ENCODE measurements around the gene SKIC8. TPM values are rescaled to one million over a fixed set of nuclear protein-coding genes. Genes with fewer than 3 reads are reported as not detected.
A peak's percentile ranks its signal among the peaks of the same experiment; 100 is the strongest.

The SKIC8 gene
- total and polyA plus RNA-seq, 9 donors: 50.2 to 65.0 (median 54.9) TPM

GRCh38 chr15:78301828-78302227 lies 2.4 kb upstream of the SKIC8 start:
- no peaks in the 10 kb centered on the region for H3K36me3 ChIP-seq (ENCODE audit: control insufficient read depth, insufficient read depth, low read length)
- peaks cover 9% of the 10 kb centered on the region for H3K4me1 ChIP-seq (ENCODE audit: control insufficient read depth, insufficient read depth, low read length)
- peaks cover 32% of the 10 kb centered on the region for H3K27me3 ChIP-seq (ENCODE audit: control insufficient read depth, insufficient read depth, low read length)
- no peak overlapping the region for H3K4me3 ChIP-seq (ENCODE audit: low read length)
- no peak for DNase-seq
- WGBS (ENCODE audit: insufficient coverage): no CpG with 5 or more reads among the region's 3 CpGs
- H3K27ac ChIP-seq (ENCODE audit: low read length): no peak overlapping the region
- H3K9me3 ChIP-seq (replicated peaks; ENCODE audit: control insufficient read depth, low read depth, low read length): no peaks in the 10 kb centered on the region

GRCh38 chr15:78301326-78301725 lies 1.9 kb upstream of the SKIC8 start:
- Histone ChIP-seq H3K27ac (ENCODE audit: low read length) (no peak overlapping the region), H3K27me3 (ENCODE audit: control insufficient read depth, insufficient read depth, low read length) (peaks cover 29% of the 10 kb centered on the region), H3K4me1 (ENCODE audit: control insufficient read depth, insufficient read depth, low read length) (peaks cover 6% of the 10 kb centered on the region), H3K9me3 (replicated peaks; ENCODE audit: control insufficient read depth, low read depth, low read length) (no peaks in the 10 kb centered on the region), H3K36me3 (ENCODE audit: control insufficient read depth, insufficient read depth, low read length) (no peaks in the 10 kb centered on the region), H3K4me3 (ENCODE audit: low read length) (no peak overlapping the region)
- DNase-seq: no peak

- H3K4me1 ChIP-seq (ENCODE audit: control insufficient read depth, insufficient read depth, low read length): no peaks in the 10 kb centered on the region
- peaks cover 50% of the 10 kb centered on the region for H3K36me3 ChIP-seq (ENCODE audit: control insufficient read depth, insufficient read depth, low read length)
- no peaks in the 10 kb centered on the region for H3K27me3 ChIP-seq (ENCODE audit: control insufficient read depth, insufficient read depth, low read length)
- H3K9me3 ChIP-seq (replicated peaks; ENCODE audit: control insufficient read depth, low read depth, low read length): no peaks in the 10 kb centered on the region
- no peak overlapping the region for H3K27ac ChIP-seq (ENCODE audit: low read length)
- 80% methylated on average over 1 of the region's 1 CpG for WGBS (ENCODE audit: insufficient coverage)
- no peak overlapping the region for H3K4me3 ChIP-seq (ENCODE audit: low read length)
- DNase-seq: no peak
Observed at GRCh38 chr15:78292219-78292618, 7.2 kb downstream of the SKIC8 start.

GRCh38 chr15:78291698-78292097 lies 7.7 kb downstream of the SKIC8 start:
- H3K36me3 ChIP-seq (ENCODE audit: control insufficient read depth, insufficient read depth, low read length): peaks cover 50% of the 10 kb centered on the region
- DNase-seq: no peak
- H3K27me3 ChIP-seq (ENCODE audit: control insufficient read depth, insufficient read depth, low read length): no peaks in the 10 kb centered on the region
- H3K27ac ChIP-seq (ENCODE audit: low read length): no peak overlapping the region
- no peaks in the 10 kb centered on the region for H3K4me1 ChIP-seq (ENCODE audit: control insufficient read depth, insufficient read depth, low read length)
- WGBS (ENCODE audit: insufficient coverage): no CpG with 5 or more reads among the region's 2 CpGs
- H3K9me3 ChIP-seq (replicated peaks; ENCODE audit: control insufficient read depth, low read depth, low read length): no peaks in the 10 kb centered on the region
- no peak overlapping the region for H3K4me3 ChIP-seq (ENCODE audit: low read length)

GRCh38 chr15:78291052-78291451 lies 8.4 kb downstream of the SKIC8 start:
- no peaks in the 10 kb centered on the region for H3K4me1 ChIP-seq (ENCODE audit: control insufficient read depth, insufficient read depth, low read length)
- no peak overlapping the region for H3K27ac ChIP-seq (ENCODE audit: low read length)
- WGBS (ENCODE audit: insufficient coverage): no CpG with 5 or more reads among the region's 2 CpGs
- no peaks in the 10 kb centered on the region for H3K9me3 ChIP-seq (replicated peaks; ENCODE audit: control insufficient read depth, low read depth, low read length)
- no peaks in the 10 kb centered on the region for H3K27me3 ChIP-seq (ENCODE audit: control insufficient read depth, insufficient read depth, low read length)
- H3K4me3 ChIP-seq (ENCODE audit: low read length): no peak overlapping the region
- peaks cover 55% of the 10 kb centered on the region for H3K36me3 ChIP-seq (ENCODE audit: control insufficient read depth, insufficient read depth, low read length)
- DNase-seq: no peak

- WGBS (ENCODE audit: insufficient coverage): no CpG with 5 or more reads among the region's 3 CpGs
- Histone ChIP-seq H3K27me3 (ENCODE audit: control insufficient read depth, insufficient read depth, low read length) (no peaks in the 10 kb centered on the region), H3K9me3 (replicated peaks; ENCODE audit: control insufficient read depth, low read depth, low read length) (no peaks in the 10 kb centered on the region), H3K4me3 (ENCODE audit: low read length) (no peak overlapping the region), H3K36me3 (ENCODE audit: control insufficient read depth, insufficient read depth, low read length) (peaks cover 55% of the 10 kb centered on the region), H3K4me1 (ENCODE audit: control insufficient read depth, insufficient read depth, low read length) (no peaks in the 10 kb centered on the region), H3K27ac (ENCODE audit: low read length) (no peak overlapping the region)
- DNase-seq: no peak
Observed at GRCh38 chr15:78290222-78290621, 9.2 kb downstream of the SKIC8 start.

GRCh38 chr15:78284758-78285157 lies 14.7 kb downstream of the SKIC8 start:
- no peaks in the 10 kb centered on the region for H3K9me3 ChIP-seq (replicated peaks; ENCODE audit: control insufficient read depth, low read depth, low read length)
- no peaks in the 10 kb centered on the region for H3K27me3 ChIP-seq (ENCODE audit: control insufficient read depth, insufficient read depth, low read length)
- WGBS (ENCODE audit: insufficient coverage): 64% methylated on average over 4 of the region's 4 CpGs
- no peak overlapping the region for H3K27ac ChIP-seq (ENCODE audit: low read length)
- no peak for DNase-seq
- no peak overlapping the region for H3K4me3 ChIP-seq (ENCODE audit: low read length)
- peaks cover 2% of the 10 kb centered on the region for H3K4me1 ChIP-seq (ENCODE audit: control insufficient read depth, insufficient read depth, low read length)
- H3K36me3 ChIP-seq (ENCODE audit: control insufficient read depth, insufficient read depth, low read length): peaks cover 74% of the 10 kb centered on the region

GRCh38 chr15:78282324-78282723 lies 17.1 kb downstream of the SKIC8 start:
- Histone ChIP-seq H3K27ac (ENCODE audit: low read length) (no peak overlapping the region), H3K4me1 (ENCODE audit: control insufficient read depth, insufficient read depth, low read length) (peaks cover 4% of the 10 kb centered on the region), H3K27me3 (ENCODE audit: control insufficient read depth, insufficient read depth, low read length) (no peaks in the 10 kb centered on the region), H3K36me3 (ENCODE audit: control insufficient read depth, insufficient read depth, low read length) (peaks cover 71% of the 10 kb centered on the region), H3K4me3 (ENCODE audit: low read length) (no peak overlapping the region), H3K9me3 (replicated peaks; ENCODE audit: control insufficient read depth, low read depth, low read length) (no peaks in the 10 kb centered on the region)
- WGBS (ENCODE audit: insufficient coverage): 94% methylated on average over 1 of the region's 2 CpGs
- no peak for DNase-seq

- Histone ChIP-seq H3K9me3 (replicated peaks; ENCODE audit: control insufficient read depth, low read depth, low read length) (no peaks in the 10 kb centered on the region), H3K36me3 (ENCODE audit: control insufficient read depth, insufficient read depth, low read length) (peaks cover 68% of the 10 kb centered on the region), H3K27me3 (ENCODE audit: control insufficient read depth, insufficient read depth, low read length) (no peaks in the 10 kb centered on the region), H3K4me1 (ENCODE audit: control insufficient read depth, insufficient read depth, low read length) (peaks cover 10% of the 10 kb centered on the region), H3K27ac (ENCODE audit: low read length) (no peak overlapping the region), H3K4me3 (ENCODE audit: low read length) (no peak overlapping the region)
- no peak for DNase-seq
- 90% methylated on average over 12 of the region's 13 CpGs for WGBS (ENCODE audit: insufficient coverage)
Observed at GRCh38 chr15:78280319-78281072, 18.9 kb downstream of the SKIC8 start.

GRCh38 chr15:78276064-78276943 lies 23.1 kb downstream of the SKIC8 start:
- Histone ChIP-seq H3K27me3 (ENCODE audit: control insufficient read depth, insufficient read depth, low read length) (no peaks in the 10 kb centered on the region), H3K4me3 (ENCODE audit: low read length) (no peak overlapping the region), H3K9me3 (replicated peaks; ENCODE audit: control insufficient read depth, low read depth, low read length) (no peaks in the 10 kb centered on the region), H3K4me1 (ENCODE audit: control insufficient read depth, insufficient read depth, low read length) (peaks cover 8% of the 10 kb centered on the region), H3K27ac (ENCODE audit: low read length) (peak overlapping the region; percentile 85), H3K36me3 (ENCODE audit: control insufficient read depth, insufficient read depth, low read length) (peaks cover 55% of the 10 kb centered on the region)
- WGBS (ENCODE audit: insufficient coverage): 75% methylated on average over 3 of the region's 6 CpGs
- DNase-seq: peak; percentile 27
